SU-DHL-6 (cell line): Measurements from ENCODE around the gene CPEB3.

Experiments used
- H2AFZ ChIP-seq: fragments of 200-600 bp; sonication (generic); 2 replicates; pipeline ENCODE4 v1.6.1; 2014; ENCODE audit warnings: low read depth, mild to moderate bottlenecking, moderate library complexity, mixed read lengths, antibody characterized with exemption, low read length; ENCODE audit not compliant: severe bottlenecking
- H3F3A ChIP-seq: fragments of 200-600 bp; shearing (Covaris generic); 2 replicates; pipeline ENCODE4 v1.6.0; 2016; ENCODE audit warnings: antibody characterized with exemption, mild to moderate bottlenecking; ENCODE audit not compliant: insufficient read depth
- H3K27ac ChIP-seq: fragments of 200-600 bp; sonication (generic); 2 replicates; pipeline ENCODE4 v1.5.1; 2016; ENCODE audit warnings: low read depth, mild to moderate bottlenecking, low read length, moderate library complexity, mixed read lengths
- H3K27me3 ChIP-seq: fragments of 200-600 bp; sonication (generic), shearing (Covaris generic); 2 replicates; pipeline ENCODE4 v1.6.0; 2014; ENCODE audit warnings: mild to moderate bottlenecking, low read length
- H3K36me3 ChIP-seq: fragments of 200-600 bp; sonication (generic); 2 replicates; pipeline ENCODE4 v1.6.1; 2014; ENCODE audit warnings: mild to moderate bottlenecking, low read length, mixed read lengths
- H3K4me2 ChIP-seq: fragments of 300-600, 200-600 bp; shearing (Covaris generic), sonication (generic); 2 replicates; pipeline ENCODE4 v1.6.0; 2014; ENCODE audit warnings: low read length, low read depth, mild to moderate bottlenecking; ENCODE audit not compliant: poor library complexity, severe bottlenecking
- H3K4me3 ChIP-seq: fragments of 200-600 bp; sonication (generic); 2 replicates; pipeline ENCODE4 v1.5.1; 2014; ENCODE audit warnings: antibody characterized with exemption, low read length, mild to moderate bottlenecking, mixed read lengths; ENCODE audit not compliant: insufficient read depth, poor library complexity, severe bottlenecking
- H3K79me2 ChIP-seq: fragments of 200-600 bp; sonication (generic); 2 replicates; pipeline ENCODE4 v1.6.1; 2014; ENCODE audit warnings: mild to moderate bottlenecking, low read length, moderate library complexity; ENCODE audit not compliant: insufficient read depth
- H3K9ac ChIP-seq: fragments of 200-600 bp; sonication (generic); 2 replicates; pipeline ENCODE4 v1.7.0; 2014; ENCODE audit warnings: mild to moderate bottlenecking, low read length
- H3K9me2 ChIP-seq: fragments of 200-600 bp; sonication (generic); replicated peaks from 2 replicates; pipeline ENCODE4 v1.6.1; 2014; ENCODE audit warnings: low read length; ENCODE audit not compliant: insufficient read depth
- H3K9me3 ChIP-seq: fragments of 200-600 bp; sonication (generic); 2 replicates; pipeline ENCODE4 v1.6.1; 2014; ENCODE audit warnings: low read length, mixed read lengths; ENCODE audit not compliant: insufficient read depth
- H4K20me1 ChIP-seq: fragments of 200-600 bp; sonication (generic); 2 replicates; pipeline ENCODE4 v1.6.1; 2014; ENCODE audit warnings: low read depth, mild to moderate bottlenecking, antibody characterized with exemption, low read length, moderate library complexity, mixed read lengths
- EZH2phosphoT487 ChIP-seq: fragments of 200-600 bp; sonication (generic), shearing (Covaris generic); conservative IDR thresholded peaks from 2 replicates; pipeline ENCODE4 v1.6.1; 2018; ENCODE audit warnings: mild to moderate bottlenecking, antibody characterized with exemption, low read length, moderate library complexity, mixed read lengths
- TF ChIP-seq, protein P1 (sequence below): fragments of 200-600 bp; sonication (generic); IDR thresholded peaks from one replicate; pipeline ENCODE4 v1.5.1; 2017; ENCODE audit warnings: antibody characterized with exemption, mild to moderate bottlenecking, low read length, moderate library complexity; ENCODE audit not compliant: insufficient read depth, poor library complexity, severe bottlenecking

CPEB3 gene

GRCh38 chr10:92203919-92204623, 86.8 kb downstream of the CPEB3 start:
- TF ChIP-seq EZH2phosphoT487, result no peak
- Histone ChIP-seq H3K4me2 (no peak overlapping the region), H2AFZ (no peak overlapping the region), H3K36me3 (no peaks in the 10 kb centered on the region), H3K27me3 (no peaks in the 10 kb centered on the region), H3K27ac (no peak overlapping the region), H3F3A (no peaks in the 10 kb centered on the region; the same call in 1 of the 2 replicates), H3K9me2 (no peaks in the 10 kb centered on the region), H3K79me2 (no peaks in the 10 kb centered on the region), H3K9ac (no peak overlapping the region), H3K9me3 (no peaks in the 10 kb centered on the region), H4K20me1 (no peaks in the 10 kb centered on the region), H3K4me3 (no peak overlapping the region)

DNA sequence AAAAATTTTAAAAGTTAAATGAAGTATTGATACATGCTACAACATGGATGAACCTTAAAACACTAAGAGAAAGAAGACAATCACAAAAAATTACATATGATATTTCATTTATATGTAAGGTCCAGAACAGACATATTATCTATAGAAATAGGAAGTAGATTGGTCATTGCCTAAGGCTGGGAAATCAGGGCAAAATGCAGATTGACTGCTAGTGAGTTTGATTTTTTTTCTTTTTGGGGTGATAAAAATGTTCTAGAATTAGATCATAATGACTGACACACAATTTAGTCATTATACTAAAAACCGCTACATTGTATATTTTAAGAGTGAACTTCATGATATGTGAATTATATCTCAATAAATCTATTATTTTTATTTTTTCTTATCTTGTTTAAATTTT, 88.3 kb downstream of the CPEB3 start:
- Histone ChIP-seq H3K9me3 (no peaks in the 10 kb centered on the region), H3K79me2 (no peaks in the 10 kb centered on the region), H3K9ac (no peak overlapping the region), H3K4me2 (no peak overlapping the region), H3K36me3 (no peaks in the 10 kb centered on the region), H3K4me3 (no peak overlapping the region), H2AFZ (no peak overlapping the region), H3K27ac (no peak overlapping the region), H3K9me2 (no peaks in the 10 kb centered on the region), H4K20me1 (no peaks in the 10 kb centered on the region), H3F3A (no peaks in the 10 kb centered on the region; the same call in 1 of the 2 replicates), H3K27me3 (no peaks in the 10 kb centered on the region)
- TF ChIP-seq EZH2phosphoT487, result no peak
- TF ChIP-seq, protein P1, sequence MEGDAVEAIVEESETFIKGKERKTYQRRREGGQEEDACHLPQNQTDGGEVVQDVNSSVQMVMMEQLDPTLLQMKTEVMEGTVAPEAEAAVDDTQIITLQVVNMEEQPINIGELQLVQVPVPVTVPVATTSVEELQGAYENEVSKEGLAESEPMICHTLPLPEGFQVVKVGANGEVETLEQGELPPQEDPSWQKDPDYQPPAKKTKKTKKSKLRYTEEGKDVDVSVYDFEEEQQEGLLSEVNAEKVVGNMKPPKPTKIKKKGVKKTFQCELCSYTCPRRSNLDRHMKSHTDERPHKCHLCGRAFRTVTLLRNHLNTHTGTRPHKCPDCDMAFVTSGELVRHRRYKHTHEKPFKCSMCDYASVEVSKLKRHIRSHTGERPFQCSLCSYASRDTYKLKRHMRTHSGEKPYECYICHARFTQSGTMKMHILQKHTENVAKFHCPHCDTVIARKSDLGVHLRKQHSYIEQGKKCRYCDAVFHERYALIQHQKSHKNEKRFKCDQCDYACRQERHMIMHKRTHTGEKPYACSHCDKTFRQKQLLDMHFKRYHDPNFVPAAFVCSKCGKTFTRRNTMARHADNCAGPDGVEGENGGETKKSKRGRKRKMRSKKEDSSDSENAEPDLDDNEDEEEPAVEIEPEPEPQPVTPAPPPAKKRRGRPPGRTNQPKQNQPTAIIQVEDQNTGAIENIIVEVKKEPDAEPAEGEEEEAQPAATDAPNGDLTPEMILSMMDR, result no peak

DNA sequence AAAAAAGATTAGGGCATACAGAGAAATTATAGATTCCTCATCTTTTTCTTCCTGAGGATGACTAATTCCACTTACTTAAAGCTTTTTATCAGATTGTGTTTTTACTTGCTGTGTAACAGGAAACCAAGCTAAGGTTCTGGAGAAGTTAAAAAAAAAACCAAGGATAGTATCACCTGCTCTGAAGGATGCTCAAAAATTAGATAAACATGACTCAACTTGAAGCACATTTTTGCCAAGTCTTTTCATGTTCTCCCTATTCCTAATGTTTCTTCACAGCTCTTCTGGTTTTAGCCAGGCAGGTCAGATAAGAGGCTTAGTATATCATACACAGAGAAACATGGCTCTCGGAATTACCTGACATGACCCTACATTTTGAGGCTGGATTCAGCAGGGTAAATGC, 90.3 kb downstream of the CPEB3 start:
- Histone ChIP-seq H2AFZ (no peak overlapping the region), H3K27me3 (no peaks in the 10 kb centered on the region), H3F3A (no peaks in the 10 kb centered on the region; the same call in 1 of the 2 replicates), H4K20me1 (peaks cover 4% of the 10 kb centered on the region; the same call in 1 of the 2 replicates), H3K36me3 (no peaks in the 10 kb centered on the region), H3K9ac (no peak overlapping the region), H3K27ac (no peak overlapping the region), H3K4me3 (no peak overlapping the region), H3K9me3 (no peaks in the 10 kb centered on the region), H3K9me2 (no peaks in the 10 kb centered on the region), H3K79me2 (no peaks in the 10 kb centered on the region), H3K4me2 (no peak overlapping the region)
- TF ChIP-seq, protein P1, result no peak
- no peak for TF ChIP-seq EZH2phosphoT487

DNA sequence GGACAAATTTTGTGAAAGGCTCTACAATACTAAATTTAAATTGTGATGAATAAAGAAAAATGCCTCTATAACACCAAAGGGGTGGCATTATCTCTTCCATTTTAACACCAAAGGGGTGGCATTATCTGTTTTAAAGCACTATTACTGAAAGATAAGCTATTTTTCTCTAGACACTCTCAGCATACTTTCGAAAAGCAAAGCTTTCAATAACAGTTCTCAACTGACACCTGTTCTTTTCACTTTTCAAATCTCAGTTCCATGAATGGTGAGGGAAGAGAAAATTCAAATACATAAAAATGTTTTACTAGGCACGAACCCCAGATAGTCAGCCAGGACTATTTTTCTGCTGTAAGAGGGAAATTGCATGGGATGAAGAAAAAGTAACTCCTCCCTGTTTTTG, 103.8 kb downstream of the CPEB3 start:
- Histone ChIP-seq H3K27ac (no peak overlapping the region), H3K36me3 (no peaks in the 10 kb centered on the region), H3K9me2 (no peaks in the 10 kb centered on the region), H3K27me3 (no peaks in the 10 kb centered on the region), H3K4me2 (no peak overlapping the region), H4K20me1 (no peaks in the 10 kb centered on the region), H3K79me2 (no peaks in the 10 kb centered on the region), H2AFZ (no peak overlapping the region), H3K9ac (no peak overlapping the region), H3K4me3 (no peak overlapping the region), H3F3A (no peaks in the 10 kb centered on the region; the same call in 1 of the 2 replicates), H3K9me3 (no peaks in the 10 kb centered on the region)
- TF ChIP-seq, protein P1, result no peak
- no peak for TF ChIP-seq EZH2phosphoT487
